Motor neuron (in vitro differentiated cells): Measurements from ENCODE around the gene SZRD1. TPM values are rescaled to one million over a fixed set of nuclear protein-coding genes. Genes with fewer than 3 reads are reported as not detected.

Experiments used
- ATAC-seq, 8 experiments: fragments of 200-7000 bp; cut with Tn5 transposase; replicated peaks in 6 of 8; 2 replicates each; pipeline ENCODE4 v1.8.0; 2021; ENCODE audit warnings: mild to moderate bottlenecking in 8 of 8, moderate library complexity in 8 of 8
- H3K27ac ChIP-seq, 2 donors: fragments of 250-450 bp; sonication (Bioruptor Pico); 2 replicates each; pipeline ENCODE4 v1.9.0; 2021; ENCODE audit warnings: antibody characterized with exemption in 2 of 2, mild to moderate bottlenecking in 2 of 2, moderate library complexity in 1 of 2
- H3K4me1 ChIP-seq, 2 donors: fragments of 250-450 bp; sonication (Bioruptor Pico); replicated peaks in 1 of 2; 2 replicates each; pipeline ENCODE4 v1.6.1; 2021; ENCODE audit warnings: antibody characterized with exemption in 2 of 2, mild to moderate bottlenecking in 2 of 2, moderate library complexity in 1 of 2
- H3K4me3 ChIP-seq, 5 donors: fragments of 250-450 bp; sonication (Bioruptor Pico); 2 replicates each; pipeline ENCODE4 v1.9.0; 2021; ENCODE audit warnings: antibody characterized with exemption in 5 of 5, mild to moderate bottlenecking in 5 of 5, moderate library complexity in 4 of 5
- WGBS, 10 experiments: fragments of 450-650 bp; shearing (Covaris generic); methylation state at CpG; one replicate each; pipeline ENCODE4 v1.0.0; 2022; 5-methylcytosine and 5-hydroxymethylcytosine counted together
- in situ Hi-C, 9 experiments: fragments of 400-800 bp; cut with MboI; loops; one replicate each; pipeline ENCODE4 v1.15.0; 2021; ENCODE audit warnings: low sequenced_read_pairs in 9 of 9, low pct_unique_long_range_greater_than_20kb in 2 of 9; ENCODE audit not compliant: unreplicated experiment in 9 of 9
- total RNA-seq, 8 experiments: library from RNA; unstranded; fragments of 300-600 nt; gene quantifications; 2 replicates each; pipeline versions ENCODE4 v1.2.3 to v1.2.4, GENCODE V29; 2022

SZRD1 gene
- total RNA-seq, 8 experiments from 2014 or later = 37.9 to 82.0 (median 53.0) TPM

DNA sequence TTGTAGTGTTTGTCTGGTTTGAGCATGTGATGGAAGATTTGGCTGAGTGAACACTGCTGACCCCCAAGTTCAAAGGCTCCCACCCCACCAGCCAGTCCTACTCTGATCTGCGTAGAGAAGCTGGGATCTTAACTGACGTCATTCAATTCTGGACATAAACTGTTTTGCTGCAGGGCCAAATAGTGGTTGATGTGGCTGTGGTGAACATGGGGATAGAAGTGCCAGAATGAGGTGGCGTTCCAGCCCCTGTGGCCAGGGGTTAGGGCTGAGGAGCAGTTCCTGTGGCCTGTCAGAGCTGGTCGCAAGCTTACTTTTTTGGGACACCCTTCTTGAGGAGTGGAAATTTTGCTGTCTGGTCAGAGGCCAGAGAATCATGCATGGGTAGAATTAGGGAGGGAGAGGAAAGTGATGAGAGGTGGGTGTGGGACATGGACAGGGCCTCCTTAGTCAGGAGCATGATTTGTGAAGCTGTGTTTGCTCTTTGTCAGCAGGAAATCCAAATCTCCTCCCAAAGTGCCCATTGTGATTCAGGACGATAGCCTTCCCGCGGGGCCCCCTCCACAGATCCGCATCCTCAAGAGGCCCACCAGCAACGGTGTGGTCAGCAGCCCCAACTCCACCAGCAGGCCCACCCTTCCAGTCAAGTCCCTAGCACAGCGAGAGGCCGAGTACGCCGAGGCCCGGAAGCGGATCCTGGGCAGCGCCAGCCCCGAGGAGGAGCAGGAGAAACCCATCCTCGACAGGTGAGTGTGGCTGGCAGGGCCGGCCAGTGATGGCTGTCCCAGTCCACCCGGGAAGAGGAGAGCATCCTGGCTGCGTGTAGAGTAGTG, 25.9 kb downstream of the SZRD1 start:
- peaks cover 0 to 8% of the 10 kb centered on the region in 2 donors for H3K4me1 ChIP-seq
- no peak overlapping the region for H3K27ac ChIP-seq
- in situ Hi-C loops = no loop called here
- ATAC-seq = peak in 4 of 8 experiments; percentile 8 to 59 (median 26)
- WGBS, 10 experiments = 45 to 100% (median 81%) methylated on average over 1 to 19 of the region's 21 CpGs; no CpG with 5 or more reads in 2 of the 10 experiments
- no peak overlapping the region for H3K4me3 ChIP-seq

DNA sequence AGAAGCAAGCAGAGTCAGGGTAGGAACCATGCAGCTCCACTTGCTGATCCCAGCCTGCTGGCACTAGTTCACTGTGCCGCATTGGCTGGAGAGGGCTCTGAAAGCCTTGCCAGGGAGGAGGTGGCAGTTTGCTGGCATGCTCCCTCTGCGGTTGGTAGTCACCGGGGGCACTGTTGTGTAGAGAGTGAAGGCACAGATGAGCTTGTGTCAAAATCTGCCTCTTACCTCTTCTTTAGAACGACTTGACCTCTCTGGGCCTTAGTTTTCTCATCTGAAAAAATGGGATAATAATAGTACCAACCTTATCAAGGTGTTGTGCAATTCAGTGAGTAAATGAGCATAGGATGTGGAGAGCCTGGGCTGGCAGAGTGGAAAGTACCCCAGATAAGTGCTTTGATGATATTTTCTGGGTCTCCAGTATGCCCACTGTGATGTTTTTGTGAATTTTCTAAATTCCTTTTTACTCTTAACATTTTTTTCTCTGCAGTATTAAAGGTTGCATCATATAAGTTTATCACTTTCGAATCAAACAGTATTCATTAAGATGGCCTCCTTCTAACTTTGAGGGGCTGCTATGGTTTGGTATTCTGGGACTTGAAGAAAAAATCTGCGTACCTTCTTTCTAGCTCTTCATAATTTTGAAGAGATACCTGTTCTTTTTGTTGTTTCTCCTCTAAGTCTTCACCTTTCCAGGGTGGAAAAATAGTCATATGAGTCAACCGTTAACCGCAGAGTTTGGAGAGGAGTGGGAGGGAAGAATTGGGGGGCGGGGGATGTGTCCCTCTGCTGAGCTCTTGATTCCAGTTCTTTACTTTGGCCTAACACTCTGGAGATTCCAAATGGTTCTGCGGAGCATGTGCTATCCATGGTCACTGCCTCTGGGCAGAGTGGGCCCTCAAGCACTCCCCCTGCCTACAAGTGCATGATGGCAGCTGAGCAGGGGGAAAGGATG, 26.8 kb downstream of the SZRD1 start:
- Histone ChIP-seq H3K27ac (no peak overlapping the region), H3K4me1 (peaks cover 0 to 8% of the 10 kb centered on the region in 2 donors), H3K4me3 (no peak overlapping the region)
- in situ Hi-C loops = no loop called here
- 87 to 100% (median 94%) methylated on average over 2 to 9 of the region's 10 CpGs for WGBS, 10 experiments
- peak in 1 of 8 experiments; percentile 9 for ATAC-seq

DNA sequence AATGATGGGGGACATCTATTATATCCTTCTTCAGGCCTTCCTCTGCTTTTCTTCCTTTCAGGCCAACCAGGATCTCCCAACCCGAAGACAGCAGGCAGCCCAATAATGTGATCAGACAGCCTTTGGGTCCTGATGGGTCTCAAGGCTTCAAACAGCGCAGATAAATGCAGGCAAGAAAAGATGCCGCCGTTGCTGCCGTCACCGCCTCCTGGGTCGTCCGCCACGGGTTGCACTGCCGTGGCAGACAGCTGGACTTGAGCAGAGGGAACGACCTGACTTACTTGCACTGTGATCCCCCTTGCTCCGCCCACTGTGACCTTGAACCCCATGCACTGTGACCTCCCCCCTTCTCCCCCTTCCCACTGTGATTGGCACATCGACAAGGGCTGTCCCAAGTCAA, 27.9 kb downstream of the SZRD1 start:
- WGBS, 10 experiments = 57 to 100% (median 94%) methylated on average over 1 to 10 of the region's 13 CpGs; no CpG with 5 or more reads in 4 of the 10 experiments
- ATAC-seq = no peak
- in situ Hi-C loops = no loop called here
- H3K27ac ChIP-seq = no peak overlapping the region
- H3K4me1 ChIP-seq = peaks cover 0 to 8% of the 10 kb centered on the region in 2 donors
- no peak overlapping the region for H3K4me3 ChIP-seq

DNA sequence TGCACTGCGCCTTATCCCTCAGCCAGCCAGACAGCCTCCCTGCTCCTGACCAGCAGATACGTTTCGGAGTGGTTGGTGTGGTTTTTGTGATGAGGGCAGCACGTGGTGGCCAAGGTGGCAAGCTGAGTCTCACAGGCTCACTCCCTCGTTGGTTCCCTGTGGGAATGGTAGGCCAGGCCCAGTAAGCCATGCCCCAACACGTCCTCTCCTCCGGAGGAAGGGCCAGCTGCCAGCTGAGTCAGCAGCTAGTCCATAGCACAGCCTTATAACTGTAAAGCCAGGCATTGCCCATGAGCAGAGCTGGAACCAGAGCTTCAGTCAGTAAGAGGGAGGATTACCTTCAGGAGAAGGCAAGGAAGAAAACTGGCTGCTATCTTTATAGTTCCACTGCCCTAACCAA, 29.5 kb downstream of the SZRD1 start:
- WGBS, 10 experiments = 0 to 100% (median 72%) methylated on average over 1 to 6 of the region's 7 CpGs; no CpG with 5 or more reads in 3 of the 10 experiments
- ATAC-seq = peak in 2 of 8 experiments; percentile 72 to 77
- Histone ChIP-seq H3K4me3 (no peak overlapping the region), H3K27ac (no peak overlapping the region), H3K4me1 (peaks cover 0 to 5% of the 10 kb centered on the region in 2 donors)
- in situ Hi-C loops = no loop called here

DNA sequence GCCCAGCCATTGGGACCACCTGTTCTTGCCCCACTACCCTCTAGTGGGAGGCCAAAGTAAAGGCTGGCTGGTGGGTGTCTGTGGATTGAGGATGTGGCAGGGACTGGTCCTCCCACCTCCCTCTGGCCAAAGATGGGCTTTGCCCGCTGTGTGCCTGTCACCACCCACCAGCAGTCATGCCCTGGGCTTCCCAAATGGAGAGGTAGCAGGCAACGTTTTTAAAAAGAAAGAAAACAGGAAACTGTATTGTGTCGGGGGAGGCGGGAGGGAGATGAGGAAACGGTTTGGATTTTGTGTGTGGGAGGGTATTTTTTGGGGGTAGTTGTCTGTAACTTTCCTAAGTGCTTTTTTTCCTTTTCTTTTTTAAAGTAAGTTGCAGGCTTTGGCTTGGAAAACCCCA, 30.1 kb downstream of the SZRD1 start:
- no peak for ATAC-seq
- H3K27ac ChIP-seq = no peak overlapping the region
- peaks cover 0 to 3% of the 10 kb centered on the region in 2 donors for H3K4me1 ChIP-seq
- H3K4me3 ChIP-seq = no peak overlapping the region
- in situ Hi-C loops = no loop called here
- WGBS, 10 experiments = 50 to 93% (median 63%) methylated on average over 2 to 4 of the region's 5 CpGs; no CpG with 5 or more reads in 6 of the 10 experiments

DNA sequence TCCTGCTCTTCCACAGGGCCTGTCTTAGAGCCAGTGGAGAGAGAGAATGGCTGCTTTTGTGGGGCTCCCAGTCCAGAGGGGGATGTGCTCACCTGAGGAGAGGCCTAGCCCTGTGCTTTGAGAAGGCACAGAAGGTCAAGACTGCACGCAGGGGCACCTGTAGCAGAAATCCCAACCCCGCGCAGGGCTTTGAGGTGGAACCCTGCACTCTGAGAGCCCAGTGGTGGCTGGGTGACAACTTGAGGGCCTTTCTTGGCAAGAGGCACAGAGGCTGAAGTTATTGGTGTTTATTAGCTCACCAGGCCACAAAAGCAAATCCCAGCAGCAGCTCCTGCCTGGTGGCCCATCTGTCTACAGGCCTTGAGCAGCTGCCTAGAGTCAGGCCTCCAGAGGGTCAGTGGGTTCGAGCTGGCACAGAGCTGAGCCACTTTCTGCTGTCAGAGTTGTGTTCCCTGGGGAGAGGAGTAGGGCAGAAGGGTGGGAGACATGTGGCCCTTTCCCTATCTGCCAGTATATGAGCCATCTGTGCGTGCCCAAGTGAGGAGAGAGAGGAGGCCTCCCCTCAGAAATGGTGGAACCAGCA, 31.4 kb downstream of the SZRD1 start:
- no peak overlapping the region for H3K27ac ChIP-seq

DNA sequence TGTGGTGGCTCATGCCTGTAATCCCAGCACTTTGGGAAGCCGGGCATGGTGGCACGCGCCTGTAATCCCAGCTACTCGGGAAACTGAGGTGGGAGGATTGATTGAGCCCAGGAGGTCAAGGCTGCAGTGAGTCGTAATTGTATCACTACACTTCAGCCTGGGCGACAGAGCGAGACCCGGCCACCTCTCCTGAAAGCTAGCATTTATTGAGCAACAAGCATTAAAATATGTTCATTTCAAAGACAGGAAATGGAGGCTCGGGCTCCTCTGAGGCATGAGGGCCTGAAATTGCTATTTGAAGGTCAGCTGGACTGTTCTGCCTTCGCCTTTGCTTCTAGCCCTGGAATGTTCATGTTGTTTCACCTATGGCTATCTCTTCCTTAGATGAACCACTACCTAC, 35.7 kb downstream of the SZRD1 start:
- H3K27ac ChIP-seq = no peak overlapping the region
- in situ Hi-C loops = no loop called here
- H3K4me1 ChIP-seq = no peaks in the 10 kb centered on the region
- H3K4me3 ChIP-seq = no peak overlapping the region
- 60 to 100% (median 80%) methylated on average over 1 to 4 of the region's 10 CpGs; no CpG with 5 or more reads in 3 of the 10 experiments for WGBS, 10 experiments
- peak in 2 of 8 experiments; percentile 23 to 49 for ATAC-seq

More for the DNA sequence above, 31.4 kb downstream of the SZRD1 start:
- in situ Hi-C loops = no loop called here
- peak in 1 of 8 experiments; percentile 31 for ATAC-seq
- Histone ChIP-seq H3K4me1 (no peaks in the 10 kb centered on the region), H3K4me3 (no peak overlapping the region)
- WGBS, 10 experiments = 71 to 95% (median 87%) methylated on average over 2 to 4 of the region's 5 CpGs; no CpG with 5 or more reads in 6 of the 10 experiments

DNA sequence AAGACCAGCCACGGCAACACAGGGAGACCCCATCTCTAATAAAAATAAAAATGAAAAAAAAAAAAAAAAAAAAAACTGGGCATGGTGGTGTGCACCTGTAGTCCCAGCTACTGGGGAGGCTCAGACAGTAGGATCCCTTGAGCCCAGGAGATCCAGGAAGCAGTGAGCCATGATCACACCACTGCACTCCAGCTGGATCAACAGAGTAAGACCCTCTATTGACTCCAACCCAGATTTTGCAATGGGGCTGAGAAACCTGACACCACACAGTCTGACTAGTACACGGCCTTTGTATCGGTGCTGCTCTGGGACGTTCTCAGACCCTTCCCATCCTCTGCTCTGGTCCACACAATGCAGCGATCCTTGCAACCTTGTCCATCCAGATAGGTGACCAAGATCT, 38.4 kb downstream of the SZRD1 start:
- no peak overlapping the region for H3K27ac ChIP-seq
- no peaks in the 10 kb centered on the region for H3K4me1 ChIP-seq
- no peak for ATAC-seq
- in situ Hi-C loops = no loop called here
- WGBS, 10 experiments = 20 to 89% (median 74%) methylated on average over 2 to 5 of the region's 5 CpGs; no CpG with 5 or more reads in 4 of the 10 experiments
- no peak overlapping the region for H3K4me3 ChIP-seq

DNA sequence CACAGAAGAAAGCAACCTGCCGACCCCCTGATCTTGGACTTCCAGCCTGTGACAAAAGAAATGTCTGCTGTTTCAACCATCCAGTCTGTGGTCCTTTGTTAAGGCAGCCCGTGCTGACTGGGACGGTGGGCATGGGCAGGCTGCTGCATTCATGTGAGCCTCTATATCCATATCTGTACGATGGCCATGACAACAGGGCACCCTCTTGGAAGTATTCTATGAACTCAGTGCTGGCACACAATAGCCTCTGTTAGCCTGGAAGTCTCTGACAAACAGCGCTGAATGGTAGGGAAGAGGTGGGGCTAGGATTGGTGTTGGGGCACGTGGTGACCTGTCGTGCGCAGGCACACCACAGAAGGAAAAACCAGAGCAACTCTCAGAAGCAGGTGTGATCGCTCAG, 39.8 kb downstream of the SZRD1 start:
- H3K27ac ChIP-seq = no peak overlapping the region
- WGBS, 10 experiments = 20 to 87% (median 74%) methylated on average over 1 to 8 of the region's 9 CpGs; no CpG with 5 or more reads in 1 of the 10 experiments
- no peaks in the 10 kb centered on the region for H3K4me1 ChIP-seq
- no peak overlapping the region for H3K4me3 ChIP-seq
- in situ Hi-C loops = no loop called here
- ATAC-seq = peak in 3 of 8 experiments; percentile 28 to 90 (median 50)

DNA sequence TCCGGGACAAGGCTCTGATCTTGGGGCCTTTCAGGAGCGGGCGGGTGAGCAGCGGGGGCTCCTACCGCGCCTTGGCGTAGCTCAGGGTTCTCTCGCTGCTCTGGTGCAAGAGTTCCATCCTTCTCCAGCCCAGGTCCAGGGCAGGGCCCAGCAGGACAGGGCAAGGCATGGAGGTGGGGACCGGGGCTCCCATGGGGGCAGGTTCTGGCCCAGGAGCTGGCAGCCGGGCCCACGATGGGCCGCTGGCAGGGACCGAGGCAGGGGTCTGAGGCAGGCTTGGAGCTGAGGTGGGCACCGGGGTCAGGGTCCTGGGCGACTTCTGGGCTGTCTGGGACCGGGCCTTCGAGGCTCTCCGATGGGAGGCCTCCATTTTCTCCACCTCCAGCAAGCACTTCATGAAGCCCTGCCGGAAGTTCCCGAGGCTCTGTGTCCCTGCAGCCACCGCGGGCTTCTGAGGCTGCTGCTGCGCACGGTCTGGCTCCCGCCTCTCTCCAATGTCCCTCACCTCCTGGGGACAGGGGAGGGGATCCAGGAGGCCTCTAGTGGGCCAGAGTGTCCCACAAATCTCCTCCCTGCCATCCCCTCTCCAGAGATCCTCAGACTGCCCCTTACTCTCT, 42.6 kb downstream of the SZRD1 start:
- peak in 3 of 8 experiments; percentile 16 to 32 (median 30) for ATAC-seq
- in situ Hi-C loops = no loop called here
- H3K27ac ChIP-seq = no peak overlapping the region
- WGBS, 10 experiments = 71 to 81% (median 79%) methylated on average over 14 to 18 of the region's 25 CpGs; no CpG with 5 or more reads in 7 of the 10 experiments
- no peaks in the 10 kb centered on the region for H3K4me1 ChIP-seq
- H3K4me3 ChIP-seq = no peak overlapping the region

DNA sequence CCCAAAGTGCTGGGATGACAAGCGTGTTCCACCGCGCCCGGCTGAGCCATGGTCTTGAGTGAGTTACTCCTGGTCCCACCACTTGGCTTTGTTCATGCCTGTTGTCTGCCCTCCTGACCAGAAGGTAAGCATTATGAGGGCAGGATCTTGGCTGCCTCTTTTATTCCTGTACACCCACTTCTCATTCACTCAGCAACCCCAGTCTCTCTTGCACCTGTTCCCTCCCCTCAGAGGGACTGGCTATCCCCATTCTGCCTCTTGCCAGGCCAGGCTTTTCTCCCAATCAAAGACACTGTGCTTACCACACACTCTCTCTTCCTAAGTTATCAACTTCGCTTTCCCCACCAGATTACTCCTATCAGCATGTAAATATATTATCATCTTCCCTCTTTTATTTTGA, 43.8 kb downstream of the SZRD1 start:
- no peak overlapping the region for H3K4me3 ChIP-seq
- H3K4me1 ChIP-seq = no peaks in the 10 kb centered on the region
- in situ Hi-C loops = no loop called here
- WGBS, 10 experiments = 83 to 100% (median 91%) methylated on average over 1 to 5 of the region's 5 CpGs; no CpG with 5 or more reads in 3 of the 10 experiments
- H3K27ac ChIP-seq = no peak overlapping the region
- no peak for ATAC-seq

DNA sequence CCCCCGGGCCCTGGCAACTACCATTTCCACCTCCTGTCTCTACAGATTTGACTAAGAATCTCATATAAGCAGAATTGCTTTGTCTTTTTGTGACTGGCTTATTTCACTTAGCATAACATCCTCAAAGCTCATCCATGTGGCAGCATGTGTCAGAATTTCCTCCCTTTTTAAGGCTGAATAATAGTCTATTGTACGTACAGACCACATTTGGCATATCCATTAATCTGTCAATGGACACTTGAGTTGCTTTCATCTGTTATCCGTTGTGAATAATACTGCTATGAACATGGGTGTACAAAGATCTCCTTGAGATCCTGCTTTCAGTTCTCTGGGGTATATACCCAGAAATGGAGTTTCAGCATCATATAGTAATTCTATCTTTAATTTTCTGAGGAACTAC, 46.1 kb downstream of the SZRD1 start:
- no peak for ATAC-seq
- no peaks in the 10 kb centered on the region for H3K4me1 ChIP-seq
- H3K4me3 ChIP-seq = no peak overlapping the region
- in situ Hi-C loops = no loop called here
- 0 to 94% (median 76%) methylated on average over 1 to 3 of the region's 3 CpGs; no CpG with 5 or more reads in 1 of the 10 experiments for WGBS, 10 experiments
- H3K27ac ChIP-seq = no peak overlapping the region
